ENCODE results near the gene SLC9A4.

The SLC9A4 gene

GRCh38 chr2:102492006-102492405, 19.0 kb downstream of the SLC9A4 start:
- no peak for ATAC-seq
- no peak for TF ChIP-seq OSR1 (CRISPR knock-in tag; IDR thresholded peaks at IDR 0.05)

GRCh38 chr2:102494570-102494969, 21.5 kb downstream of the SLC9A4 start:
- no peak for ATAC-seq
- no peak for TF ChIP-seq ESRRG (CRISPR knock-in tag; IDR thresholded peaks at IDR 0.05)
- TF ChIP-seq ZNF70 (CRISPR knock-in tag; IDR thresholded peaks at IDR 0.05): no peak
- TF ChIP-seq BACH2 (CRISPR knock-in tag; IDR thresholded peaks at IDR 0.05; ENCODE audit: borderline replicate concordance): no peak
- TF ChIP-seq TCF4 (CRISPR knock-in tag; IDR thresholded peaks at IDR 0.05; ENCODE audit: borderline replicate concordance): no peak
- TF ChIP-seq CSRNP3 (CRISPR knock-in tag; IDR thresholded peaks at IDR 0.05): no peak
- no peak for TF ChIP-seq PATZ1 (CRISPR knock-in tag; IDR thresholded peaks at IDR 0.05; ENCODE audit: borderline replicate concordance)
- TF ChIP-seq ZNF8 (CRISPR knock-in tag; IDR thresholded peaks at IDR 0.05): no peak
- no peak for TF ChIP-seq ZC3H10 (CRISPR knock-in tag; IDR thresholded peaks at IDR 0.05)

GRCh38 chr2:102498414-102498813, 25.4 kb downstream of the SLC9A4 start:
- no peak for ATAC-seq
- TF ChIP-seq CSRNP3 (CRISPR knock-in tag; IDR thresholded peaks at IDR 0.05): no peak
- no peak for TF ChIP-seq ESRRG (CRISPR knock-in tag; IDR thresholded peaks at IDR 0.05)
- no peak for TF ChIP-seq ZNF565 (CRISPR knock-in tag; conservative IDR thresholded peaks at IDR 0.05; ENCODE audit: low read depth)
- no peak for TF ChIP-seq POU6F1 (CRISPR knock-in tag; IDR thresholded peaks at IDR 0.05; ENCODE audit: borderline replicate concordance, low read depth)
- TF ChIP-seq OSR1 (CRISPR knock-in tag; IDR thresholded peaks at IDR 0.05): no peak
- no peak for TF ChIP-seq ZFP3 (CRISPR knock-in tag; IDR thresholded peaks at IDR 0.05)
- TF ChIP-seq PATZ1 (CRISPR knock-in tag; IDR thresholded peaks at IDR 0.05; ENCODE audit: borderline replicate concordance): no peak
- no peak for TF ChIP-seq ARNTL (CRISPR knock-in tag; IDR thresholded peaks at IDR 0.05; ENCODE audit: borderline replicate concordance, low read depth)
- TF ChIP-seq RARB (CRISPR knock-in tag; IDR thresholded peaks at IDR 0.05): no peak
- TF ChIP-seq GLIS3 (CRISPR knock-in tag; IDR thresholded peaks at IDR 0.05): no peak
- TF ChIP-seq CREB5 (CRISPR knock-in tag; IDR thresholded peaks at IDR 0.05; ENCODE audit: low read depth): no peak
- no peak for TF ChIP-seq ZC3H10 (CRISPR knock-in tag; IDR thresholded peaks at IDR 0.05)
- TF ChIP-seq ZNF70 (CRISPR knock-in tag; IDR thresholded peaks at IDR 0.05): no peak
- no peak for TF ChIP-seq SNAI2 (CRISPR knock-in tag; IDR thresholded peaks at IDR 0.05)

- TF ChIP-seq ISL1 (CRISPR knock-in tag; IDR thresholded peaks at IDR 0.05) (no peak), SNAI2 (CRISPR knock-in tag; IDR thresholded peaks at IDR 0.05) (no peak), ZFP30 (CRISPR knock-in tag; IDR thresholded peaks at IDR 0.05) (no peak), PATZ1 (CRISPR knock-in tag; IDR thresholded peaks at IDR 0.05; ENCODE audit: borderline replicate concordance) (no peak), CSDC2 (CRISPR knock-in tag; IDR thresholded peaks at IDR 0.05) (no peak), TOX (CRISPR knock-in tag; IDR thresholded peaks at IDR 0.05; ENCODE audit: borderline replicate concordance) (no peak), TCF4 (CRISPR knock-in tag; IDR thresholded peaks at IDR 0.05; ENCODE audit: borderline replicate concordance) (no peak)
- ATAC-seq: no peak
These were observed 26.5 kb downstream of the SLC9A4 start for GRCh38 chr2:102499558-102499957.
